NCI-H2227 (cell line): Measurements from ENCODE around the gene RHEX.
"Not testable (repeated sequence)": the region's sequence is repeated elsewhere in the genome, so short reads cannot be mapped to it uniquely, and the experiment has no call there.

ENCODE experiments used
- DNase-seq: peaks from one replicate; lab custom pipeline; 2025; ENCODE audit not compliant: unreplicated experiment; lab: John Stamatoyannopoulos, UW

RHEX gene

GRCh38 chr1:206058289-206058926, 5.4 kb downstream of the RHEX start:
- not testable (repeated sequence) for DNase-seq

DNA sequence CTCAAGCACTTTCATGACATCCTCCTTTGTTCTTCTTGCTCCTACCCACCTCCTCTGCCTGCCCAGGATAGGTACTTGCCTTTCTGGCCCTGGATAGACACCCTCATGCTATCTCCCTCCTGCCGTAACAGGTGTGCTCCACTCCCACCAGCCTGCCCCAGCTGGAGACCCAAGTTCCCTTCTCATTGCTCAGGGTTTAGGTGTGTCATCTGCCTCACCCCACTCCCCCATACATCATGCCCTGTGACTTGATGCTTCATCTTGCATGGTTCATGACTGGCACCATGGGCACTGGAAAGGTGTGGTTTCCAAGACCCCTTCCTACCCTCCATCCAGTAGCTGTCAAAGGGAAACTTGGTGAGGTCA, 5.9 kb downstream of the RHEX start:
- DNase-seq: no peak

DNA sequence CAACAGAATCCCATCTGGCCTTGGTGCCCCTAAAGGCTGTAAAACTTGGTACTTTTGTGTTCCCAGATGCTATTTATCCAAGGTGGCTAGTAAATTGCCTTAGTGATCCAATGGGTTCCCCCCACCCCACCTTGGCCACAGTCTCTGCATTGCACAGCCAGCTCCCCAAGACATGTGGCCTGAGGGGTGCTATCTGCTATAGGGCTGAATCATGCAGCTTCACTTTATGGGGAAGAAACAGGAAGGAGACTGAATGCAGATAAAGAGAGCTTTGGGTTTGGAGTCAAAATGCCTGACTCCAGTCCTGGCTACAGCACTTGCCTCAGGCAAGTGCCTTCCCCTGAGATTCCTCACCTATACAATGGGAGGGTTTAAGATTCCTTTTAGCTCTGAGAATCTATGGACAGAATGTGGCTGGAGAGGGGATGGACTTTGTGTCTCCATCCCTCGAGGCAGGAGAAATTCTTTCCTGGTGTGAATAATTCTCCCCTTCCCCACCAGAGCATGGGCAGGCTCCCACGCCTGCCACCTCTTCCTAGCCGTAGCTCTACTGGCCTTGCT, 6.5 kb downstream of the RHEX start:
- DNase-seq: no peak

DNA sequence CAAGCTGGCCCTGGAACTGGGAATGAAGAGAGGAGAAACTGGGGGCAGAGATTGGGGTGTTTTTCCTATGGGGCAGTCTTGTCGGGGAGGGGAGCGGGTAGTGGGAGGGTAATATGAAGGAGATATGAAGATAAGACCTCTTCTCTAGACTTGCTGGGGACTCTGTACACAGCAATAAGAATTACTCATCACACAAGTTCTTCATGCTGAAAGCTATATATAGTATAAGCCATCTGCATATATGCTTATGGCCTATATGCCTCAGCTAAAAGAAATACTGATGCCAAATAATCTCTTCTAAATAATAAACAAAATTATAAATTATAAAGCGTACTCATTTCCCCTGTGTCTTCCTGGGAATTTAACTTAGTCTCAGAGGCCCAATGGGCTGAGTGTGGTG, 7.9 kb downstream of the RHEX start:
- DNase-seq: no peak

- DNase-seq: no peak
Measured at GRCh38 chr1:206062464-206062863, 9.5 kb downstream of the RHEX start.

GRCh38 chr1:206064001-206064400, 11.0 kb downstream of the RHEX start:
- DNase-seq: not testable (repeated sequence)

- DNase-seq: not testable (repeated sequence)
Measured at GRCh38 chr1:206064501-206064900, 11.5 kb downstream of the RHEX start.

DNA sequence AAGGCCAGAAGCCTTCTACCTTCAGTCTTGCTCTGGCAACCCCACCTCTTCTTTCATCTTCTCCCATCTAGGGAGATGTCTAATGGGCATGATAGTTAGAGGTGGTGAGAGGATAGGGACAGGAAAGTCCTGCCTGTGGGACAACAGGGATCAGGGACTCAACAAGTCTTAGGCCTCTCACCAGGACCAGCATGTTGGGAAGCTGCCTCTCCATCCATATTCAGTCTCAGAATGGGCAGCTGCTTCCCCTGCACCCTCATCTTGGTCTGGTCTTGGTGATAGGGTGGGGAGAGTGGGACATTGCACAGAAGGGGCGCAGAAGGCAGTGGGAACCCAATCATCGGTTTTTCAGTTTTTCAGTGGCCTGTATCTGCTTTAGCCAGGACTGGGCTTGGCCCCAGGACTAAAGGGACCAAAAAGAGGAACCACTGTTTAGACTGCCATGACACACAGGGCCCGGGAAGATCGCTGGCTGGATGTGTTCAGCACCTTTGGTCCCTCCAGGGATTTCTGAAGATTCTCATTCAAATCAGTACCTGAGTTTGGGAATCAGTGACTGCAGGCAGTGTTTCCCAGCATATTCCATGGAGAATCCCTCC, 12.7 kb downstream of the RHEX start:
- no peak for DNase-seq

DNA sequence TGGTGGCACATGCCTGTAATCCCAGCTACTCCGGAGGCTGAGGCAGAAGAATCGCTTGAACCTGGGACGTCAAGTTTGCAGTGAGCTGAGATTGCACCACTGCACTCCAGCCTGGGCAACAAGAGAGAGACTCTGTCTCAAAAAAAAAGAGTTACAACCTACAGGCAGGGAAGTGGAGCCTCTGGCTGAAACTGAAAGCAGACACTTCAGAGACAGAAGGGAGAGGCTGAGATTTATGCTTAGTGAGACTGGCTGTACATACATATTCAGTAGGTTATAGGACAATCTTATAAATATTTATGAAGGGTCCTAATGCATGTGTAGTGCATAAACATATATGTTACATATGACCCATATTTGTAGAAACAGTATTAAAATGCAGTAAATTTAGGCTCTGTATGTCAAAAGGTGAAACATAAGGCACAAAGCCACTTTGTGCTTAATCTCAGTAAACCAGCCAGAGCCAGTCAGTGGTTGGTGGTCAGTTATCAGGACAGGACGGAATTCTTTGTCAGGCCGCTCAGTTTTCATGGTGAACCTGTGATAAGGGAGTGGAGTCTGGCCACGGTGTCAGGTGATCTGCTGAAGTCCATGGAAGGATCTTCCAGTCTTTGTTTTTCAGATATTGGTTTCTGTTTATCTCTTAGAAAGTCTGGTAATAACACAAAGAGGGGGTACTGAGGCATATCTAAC, 13.7 kb downstream of the RHEX start:
- no peak for DNase-seq

- DNase-seq: no peak
Measured at GRCh38 chr1:206067486-206068227, 14.7 kb downstream of the RHEX start.

DNA sequence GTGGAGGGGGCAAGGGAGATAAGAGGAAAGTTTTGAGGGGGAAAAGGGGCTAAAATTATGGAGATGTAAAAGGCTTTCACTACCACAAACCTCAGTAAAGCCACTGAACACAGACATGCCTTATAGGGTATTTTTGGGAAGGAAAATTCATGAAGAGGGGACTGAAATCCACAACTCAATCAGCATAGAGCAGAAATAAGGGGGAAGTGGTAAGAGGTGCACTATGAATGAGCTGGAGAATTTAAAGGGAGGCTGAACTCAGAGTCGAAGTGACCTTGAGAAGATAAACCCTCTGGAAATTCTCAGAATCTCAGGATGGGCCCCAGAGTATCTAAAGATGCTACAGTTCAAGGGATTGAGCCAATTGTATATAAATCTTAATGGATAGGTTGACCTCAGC, 15.3 kb downstream of the RHEX start:
- DNase-seq: no peak

GRCh38 chr1:206070627-206071304, 17.8 kb downstream of the RHEX start:
- no peak for DNase-seq

DNA sequence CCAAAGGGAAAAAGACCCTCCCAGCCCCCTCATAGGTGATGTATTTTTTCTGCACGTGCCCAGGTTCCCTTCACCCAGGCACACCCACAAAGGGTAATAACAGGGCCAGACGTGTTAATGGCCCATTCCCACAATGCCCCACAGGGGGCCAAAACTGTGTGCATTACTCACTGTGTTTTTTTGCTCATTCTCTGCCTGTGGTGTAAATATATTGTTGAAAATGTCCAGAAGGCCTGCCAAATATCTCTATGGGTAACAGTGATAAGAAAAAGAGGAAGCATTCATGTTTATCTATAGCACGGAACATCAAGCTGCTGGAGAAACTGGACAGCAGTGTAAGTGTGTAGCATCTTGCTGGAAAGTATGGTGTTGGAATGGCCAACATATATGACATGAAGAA, 21.9 kb downstream of the RHEX start:
- no peak for DNase-seq

DNA sequence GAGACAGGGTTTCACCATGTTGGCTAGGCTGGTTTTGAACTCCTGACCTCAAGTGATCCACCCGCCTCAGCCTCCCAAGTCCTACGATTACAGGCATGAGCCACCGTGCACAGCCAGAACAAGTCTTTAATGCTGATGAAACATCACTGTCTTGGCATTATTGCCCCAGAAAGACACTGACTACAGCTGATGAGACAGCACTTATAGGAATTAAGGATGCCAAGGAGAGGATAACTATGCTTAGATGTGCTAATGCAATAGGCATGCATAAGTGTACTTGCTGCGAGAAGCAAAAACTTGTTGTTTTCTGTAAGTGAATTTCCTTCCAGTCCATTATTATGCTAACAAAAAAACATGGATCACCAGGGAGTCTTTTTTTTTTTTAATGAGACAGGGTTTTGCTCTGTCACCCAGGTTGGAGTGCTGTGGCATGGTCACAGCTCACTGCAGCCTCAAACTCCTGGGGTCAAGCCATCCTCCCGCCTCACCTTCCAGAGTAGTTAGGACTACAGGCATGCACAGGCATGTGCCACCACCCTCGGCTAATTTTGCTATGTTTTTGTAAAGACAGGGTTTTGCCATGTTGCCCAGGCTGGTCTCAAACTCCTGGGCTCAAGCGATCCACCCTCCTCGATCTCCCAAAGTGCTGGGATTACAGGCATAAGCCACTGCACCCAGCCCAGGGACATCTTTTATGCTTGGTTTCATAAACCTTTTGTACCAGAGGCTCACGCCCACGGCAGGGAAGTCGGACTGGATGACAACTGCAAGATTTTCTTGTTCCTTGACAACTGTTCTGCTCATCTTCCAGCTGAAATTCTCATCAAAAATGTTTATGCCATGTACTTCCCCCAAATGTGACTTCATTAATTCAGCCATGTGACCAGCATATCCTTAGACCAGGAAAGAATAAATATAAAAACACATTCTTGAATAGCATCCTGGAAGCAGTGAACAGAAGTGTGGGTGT, 23.1 kb downstream of the RHEX start:
- no peak for DNase-seq

GRCh38 chr1:206079135-206079534, 26.2 kb downstream of the RHEX start:
- no peak for DNase-seq

- no peak for DNase-seq
Measured at GRCh38 chr1:206080026-206080820, 27.2 kb downstream of the RHEX start.

GRCh38 chr1:206081856-206082255, 28.9 kb downstream of the RHEX start:
- DNase-seq: no peak

DNA sequence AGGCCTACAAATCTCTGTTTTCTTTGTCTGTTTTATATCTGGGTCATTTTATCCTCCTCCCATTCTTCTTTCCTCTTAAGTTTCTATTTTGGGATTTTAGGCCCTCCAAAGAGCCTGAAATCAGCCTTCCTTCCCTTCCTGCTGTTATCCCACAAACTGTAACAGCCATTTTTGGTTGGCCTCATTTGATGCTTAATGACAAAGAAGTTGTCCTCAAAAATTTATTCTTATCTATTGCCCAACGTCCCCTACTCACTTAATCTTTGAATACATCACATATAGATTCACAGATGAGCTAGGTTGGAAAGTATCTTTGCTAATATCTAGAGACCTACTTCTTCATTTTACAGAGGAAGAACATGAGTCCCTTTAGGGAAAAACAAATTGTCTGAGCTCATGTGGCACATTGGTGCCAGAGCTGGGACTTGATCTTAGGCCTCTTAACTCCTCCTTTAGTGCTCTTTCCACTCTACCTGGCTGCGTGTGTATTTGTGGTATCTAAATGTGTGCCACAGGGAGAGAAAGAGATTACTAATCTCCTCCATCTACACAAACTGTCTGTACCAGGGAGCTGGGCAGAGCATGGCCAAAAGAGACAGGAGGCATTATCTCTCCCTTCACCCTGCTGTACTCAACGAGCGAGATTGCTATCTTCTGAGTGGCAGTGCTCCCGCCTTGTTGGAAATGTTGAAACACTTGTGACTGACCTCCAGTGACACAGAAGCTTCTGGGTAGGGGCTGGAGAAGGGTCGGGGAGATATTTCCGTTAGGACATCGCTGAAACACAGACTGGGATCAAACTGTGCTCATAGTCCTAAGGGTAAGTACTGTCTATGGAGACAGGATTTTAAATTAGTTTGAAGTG, 30.1 kb downstream of the RHEX start:
- no peak for DNase-seq
